Epithelial cell of esophagus (primary cell): ENCODE data around the gene IGSF5.

Source experiments
- DNase-seq: peaks from one replicate; pipeline ENCODE4 v3.0.0; 2010; ENCODE audit warnings: low read depth
- H3K4me3 ChIP-seq: 2 replicates; pipeline ENCODE4 v1.5.1; 2011; ENCODE audit warnings: mild to moderate bottlenecking, low read length, control low read depth
- TF ChIP-seq, protein P1 (sequence below): IDR thresholded peaks from 2 replicates; pipeline ENCODE4 v1.5.1; 2011; ENCODE audit warnings: low read depth, mild to moderate bottlenecking, low read length, control low read depth, inconsistent platforms; ENCODE audit not compliant: insufficient read depth; ENCODE audit errors: missing control alignments

Gene IGSF5

DNA sequence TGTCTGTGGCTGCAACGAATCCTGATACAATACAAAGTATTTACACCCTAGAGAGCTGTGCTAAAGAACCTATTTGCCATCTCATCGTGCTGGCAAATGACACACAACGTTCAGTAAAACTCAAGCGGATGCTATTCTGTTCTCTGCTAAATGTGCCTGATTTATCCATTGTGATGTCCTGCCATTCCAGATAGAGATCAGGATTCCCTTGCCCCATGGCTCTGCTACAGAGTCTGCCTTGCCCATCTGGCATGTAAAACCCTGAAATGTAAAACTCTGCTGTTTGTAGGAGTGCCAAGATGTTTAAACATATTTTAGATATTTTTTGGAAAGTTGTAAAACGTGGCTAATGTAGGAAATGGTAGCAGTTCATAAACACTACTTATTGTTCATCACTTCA lies 20.0 kb upstream of the IGSF5 start:
- TF ChIP-seq, protein P1, sequence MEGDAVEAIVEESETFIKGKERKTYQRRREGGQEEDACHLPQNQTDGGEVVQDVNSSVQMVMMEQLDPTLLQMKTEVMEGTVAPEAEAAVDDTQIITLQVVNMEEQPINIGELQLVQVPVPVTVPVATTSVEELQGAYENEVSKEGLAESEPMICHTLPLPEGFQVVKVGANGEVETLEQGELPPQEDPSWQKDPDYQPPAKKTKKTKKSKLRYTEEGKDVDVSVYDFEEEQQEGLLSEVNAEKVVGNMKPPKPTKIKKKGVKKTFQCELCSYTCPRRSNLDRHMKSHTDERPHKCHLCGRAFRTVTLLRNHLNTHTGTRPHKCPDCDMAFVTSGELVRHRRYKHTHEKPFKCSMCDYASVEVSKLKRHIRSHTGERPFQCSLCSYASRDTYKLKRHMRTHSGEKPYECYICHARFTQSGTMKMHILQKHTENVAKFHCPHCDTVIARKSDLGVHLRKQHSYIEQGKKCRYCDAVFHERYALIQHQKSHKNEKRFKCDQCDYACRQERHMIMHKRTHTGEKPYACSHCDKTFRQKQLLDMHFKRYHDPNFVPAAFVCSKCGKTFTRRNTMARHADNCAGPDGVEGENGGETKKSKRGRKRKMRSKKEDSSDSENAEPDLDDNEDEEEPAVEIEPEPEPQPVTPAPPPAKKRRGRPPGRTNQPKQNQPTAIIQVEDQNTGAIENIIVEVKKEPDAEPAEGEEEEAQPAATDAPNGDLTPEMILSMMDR = no peak
- H3K4me3 ChIP-seq = no peak overlapping the region
- no peak for DNase-seq

DNA sequence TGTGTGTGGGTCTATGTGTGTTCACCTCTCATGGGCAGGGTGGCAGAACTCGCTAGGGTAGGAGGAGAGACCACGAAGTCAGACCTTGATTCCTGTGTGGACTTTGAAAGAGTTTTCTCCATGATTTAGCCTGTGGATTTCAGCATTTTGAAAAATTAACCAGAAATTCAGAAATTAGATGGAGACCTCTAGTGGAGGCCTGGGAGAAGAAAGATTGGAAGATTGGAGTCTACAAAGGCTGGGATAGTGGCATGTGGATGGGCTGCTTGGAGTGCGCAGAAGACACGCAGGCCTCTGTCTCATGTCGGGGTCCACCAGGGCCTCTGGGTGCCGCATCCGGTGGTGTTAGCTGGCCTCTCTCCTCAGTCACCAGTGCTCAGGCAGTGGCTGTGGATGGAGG lies 18.9 kb upstream of the IGSF5 start:
- DNase-seq = no peak
- H3K4me3 ChIP-seq = no peak overlapping the region
- TF ChIP-seq, protein P1 = no peak

DNA sequence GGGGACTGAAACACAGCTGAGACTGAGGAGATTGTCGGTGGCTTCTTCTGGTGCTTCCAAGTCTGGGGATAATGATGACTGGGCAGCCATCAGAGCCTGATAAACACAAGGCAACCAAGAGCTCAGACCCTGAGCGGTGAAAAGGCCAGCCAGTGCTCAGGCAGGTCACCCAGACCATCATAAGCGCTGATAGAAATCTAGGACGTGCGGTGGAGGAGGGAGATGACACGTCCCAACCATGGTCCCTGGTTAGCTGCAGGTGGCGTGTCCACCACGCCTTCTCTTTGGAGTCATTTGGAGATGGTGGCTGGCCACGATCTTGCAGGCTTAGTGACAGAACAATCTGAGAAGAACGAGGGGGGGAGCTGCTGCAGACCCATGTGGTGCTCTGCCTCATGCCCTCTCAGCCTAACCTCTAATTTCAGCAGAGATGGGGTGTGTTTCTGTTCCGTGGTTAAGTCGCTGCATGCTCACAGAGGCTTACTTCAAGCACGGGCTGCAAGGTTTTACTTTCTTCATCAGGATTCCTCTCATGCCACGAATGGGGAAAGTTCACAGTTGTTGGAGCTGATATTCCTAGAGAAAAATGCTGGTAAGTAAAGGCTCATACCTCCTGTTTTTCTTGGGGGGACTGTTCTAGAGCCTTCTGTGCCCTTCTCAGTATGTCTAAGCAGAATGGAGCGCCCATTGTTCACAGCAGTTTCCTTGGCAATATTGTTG lies 17.4 kb upstream of the IGSF5 start:
- no peak overlapping the region for H3K4me3 ChIP-seq
- TF ChIP-seq, protein P1 = no peak
- DNase-seq = no peak

DNA sequence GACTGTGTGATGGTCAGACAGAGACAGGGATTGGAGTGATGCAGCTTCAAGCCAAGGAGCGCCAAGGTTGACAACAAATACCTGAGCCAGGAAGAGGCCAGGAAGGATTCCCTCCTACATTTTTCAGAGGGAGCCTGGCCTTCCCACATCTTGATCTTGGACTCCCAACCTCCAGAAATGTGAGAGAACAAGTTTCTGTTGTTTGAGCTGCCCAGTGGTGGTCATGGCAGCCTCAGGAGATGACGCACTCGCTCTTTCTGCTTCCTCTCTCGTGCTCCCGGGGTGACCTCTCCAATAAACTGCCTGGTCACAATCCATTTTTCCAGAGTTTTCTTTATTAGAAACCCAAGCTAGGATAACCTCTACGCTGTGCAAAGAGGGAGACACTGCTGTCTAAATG lies 16.6 kb upstream of the IGSF5 start:
- no peak overlapping the region for H3K4me3 ChIP-seq
- DNase-seq = no peak
- TF ChIP-seq, protein P1 = no peak

DNA sequence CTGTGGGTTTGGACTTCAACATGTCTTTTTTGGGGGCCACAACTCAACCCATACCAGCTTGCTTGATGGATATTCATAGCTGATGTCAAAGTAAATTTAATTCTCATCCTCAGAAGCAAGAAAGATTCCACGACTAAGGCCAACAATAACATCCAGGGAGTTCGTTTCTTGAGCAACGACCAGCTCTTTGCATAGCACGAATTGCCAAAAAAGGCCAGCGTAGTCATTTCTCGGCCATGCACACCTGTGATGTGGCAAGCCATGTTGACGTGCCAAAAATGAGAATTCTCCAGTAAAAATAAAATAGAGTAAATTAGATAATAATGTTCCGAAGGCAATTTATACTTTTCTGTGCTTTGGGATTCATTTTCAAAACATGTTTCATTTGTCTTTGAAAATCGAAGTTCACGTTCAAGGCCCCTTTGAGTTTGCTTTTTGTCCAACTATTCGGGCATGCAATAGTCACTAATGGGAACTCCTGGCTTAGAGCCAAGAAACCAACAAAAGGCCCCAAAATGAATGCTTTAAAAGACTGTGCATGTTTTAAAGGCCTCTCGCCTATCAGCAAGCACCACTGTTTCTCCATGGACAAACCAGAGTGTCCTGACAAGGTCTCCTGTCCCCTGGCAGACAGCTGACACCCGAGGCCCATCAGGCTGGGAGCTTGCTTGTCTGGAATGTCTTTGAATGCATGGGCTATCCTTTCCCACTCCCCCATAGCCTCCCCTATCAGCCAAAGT lies 14.4 kb upstream of the IGSF5 start:
- DNase-seq = no peak
- no peak overlapping the region for H3K4me3 ChIP-seq
- TF ChIP-seq, protein P1 = no peak

DNA sequence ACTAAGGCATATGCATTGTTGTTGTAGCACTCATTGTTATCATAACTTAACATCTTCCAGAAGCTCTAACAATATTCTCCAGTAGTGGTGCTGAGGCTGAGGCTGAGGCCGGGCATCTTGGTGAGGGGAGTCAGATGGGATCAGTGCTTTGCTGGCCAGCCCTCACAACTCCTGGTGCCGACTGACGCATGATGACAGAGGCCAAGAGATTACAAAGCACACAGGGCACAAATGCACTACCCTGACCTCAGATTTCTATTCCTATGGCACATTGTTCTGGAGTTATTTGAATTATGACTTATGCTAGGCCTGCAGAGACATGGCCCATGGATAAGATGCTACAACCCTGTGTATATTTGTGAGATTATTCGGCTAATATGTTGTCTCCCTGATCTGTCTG lies 8.3 kb upstream of the IGSF5 start:
- TF ChIP-seq, protein P1 = no peak
- no peak for DNase-seq

DNA sequence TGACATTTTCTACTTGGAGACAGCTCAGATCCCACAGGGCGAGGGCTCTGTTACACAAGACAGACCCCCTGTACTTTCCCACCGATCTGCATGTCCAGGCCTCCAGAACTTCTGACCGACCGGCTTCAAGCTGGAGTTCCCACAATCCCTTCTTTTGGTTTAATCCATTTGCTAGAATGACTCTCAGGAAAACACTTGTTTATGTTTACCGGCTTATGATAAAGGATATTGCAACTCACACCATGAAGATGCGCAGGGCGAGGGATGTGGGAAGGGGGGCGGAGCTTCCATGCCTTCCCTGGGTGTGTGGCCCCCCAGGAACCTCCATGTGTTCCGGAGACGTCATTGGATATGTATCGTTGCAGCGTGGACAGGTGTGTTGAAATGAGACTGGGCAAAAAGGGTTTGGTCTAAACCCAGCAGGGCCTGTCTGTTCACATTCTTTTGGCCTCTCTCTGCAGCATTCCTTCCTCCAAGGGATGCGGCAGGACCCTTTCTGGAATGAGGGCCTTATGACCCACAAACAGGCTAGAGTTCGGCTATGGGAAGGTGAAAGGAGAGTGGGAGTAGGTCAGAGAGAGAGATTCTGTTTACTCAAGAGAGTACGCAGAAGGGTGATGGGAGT lies 7.5 kb upstream of the IGSF5 start:
- TF ChIP-seq, protein P1 = no peak
- no peak overlapping the region for H3K4me3 ChIP-seq
- peak; percentile 4 for DNase-seq

More for the DNA sequence above, 8.3 kb upstream of the IGSF5 start:
- no peak overlapping the region for H3K4me3 ChIP-seq
